ENCODE results near the gene USP28.

The USP28 gene

GRCh38 chr11:113876074-113876797 is 864 bp upstream of the USP28 start:
- DNase-seq = peak; percentile 24 to 79 (median 53)

GRCh38 chr11:113874581-113875233 is 665 bp downstream of the USP28 start:
- peak; percentile 32 to 79 (median 49) for DNase-seq

DNA sequence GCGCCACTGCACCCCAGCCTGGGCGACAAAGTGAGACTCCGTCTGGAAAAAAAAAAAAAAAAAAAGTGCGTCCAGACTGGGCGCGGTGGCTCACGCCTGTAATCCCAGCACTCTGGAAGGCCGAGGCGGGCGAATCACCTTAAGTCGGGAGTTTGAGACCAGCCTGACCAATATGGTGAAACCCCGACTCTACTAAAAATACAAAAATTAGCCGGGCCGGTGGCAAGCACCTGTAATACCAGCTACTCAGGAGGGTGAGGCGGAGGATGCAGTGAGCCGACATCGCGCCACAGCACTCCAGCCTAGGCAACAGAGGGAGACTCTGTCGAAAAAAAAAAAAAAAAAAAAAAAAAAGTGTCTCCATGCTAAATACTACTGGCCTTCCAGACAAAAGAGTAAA is 1.3 kb downstream of the USP28 start:
- DNase-seq = no peak

DNA sequence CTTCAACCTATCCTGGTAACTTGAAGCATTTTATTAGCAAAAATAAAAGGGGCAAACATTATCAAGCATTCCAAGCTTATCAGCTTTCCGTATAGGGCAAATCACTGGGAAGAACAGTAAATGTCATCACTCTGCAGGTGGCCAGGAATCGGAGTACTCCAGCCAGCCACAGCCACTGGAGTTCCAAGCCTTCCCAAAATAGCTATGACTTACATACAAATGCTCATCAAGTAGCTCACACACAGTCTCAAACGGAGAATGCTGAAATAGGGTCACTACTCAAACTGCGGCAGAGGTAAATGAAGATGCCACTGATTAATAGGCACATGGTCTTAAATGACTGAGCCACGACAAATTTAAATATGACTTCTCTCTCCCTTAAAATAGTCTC is 2.1 kb downstream of the USP28 start:
- no peak for DNase-seq

GRCh38 chr11:113871336-113871735 is 4.0 kb downstream of the USP28 start:
- DNase-seq = no peak

DNA sequence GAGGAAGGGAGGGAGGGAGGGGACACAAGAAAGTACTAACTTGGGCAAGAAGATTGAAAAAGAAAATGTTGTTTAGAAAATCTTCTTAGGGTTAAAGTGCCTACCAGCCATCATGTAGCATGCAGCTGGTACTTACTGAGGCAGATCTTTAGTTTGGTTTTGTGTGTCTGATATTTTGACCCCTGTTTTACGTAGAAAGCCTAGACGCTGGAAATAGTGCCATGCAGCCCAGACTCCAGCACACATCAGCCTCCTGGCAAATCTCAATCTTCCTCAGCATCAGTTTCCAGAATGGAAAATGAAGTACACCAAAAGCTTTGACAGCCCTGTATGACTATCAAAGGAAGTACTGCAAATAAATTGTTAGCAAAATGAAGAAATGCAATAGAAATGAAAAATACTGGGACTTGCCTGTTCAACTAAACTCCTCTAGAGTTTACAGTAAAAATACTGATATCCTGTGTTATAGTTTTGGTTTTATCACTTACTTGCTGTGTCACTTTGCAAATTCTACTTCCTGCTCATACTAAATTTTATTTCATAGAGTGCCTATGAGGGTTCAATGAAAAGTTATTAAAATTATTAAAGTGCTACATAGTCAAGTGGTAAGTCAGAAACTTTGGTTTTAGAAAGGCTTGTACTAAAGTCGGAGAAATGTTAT is 7.4 kb downstream of the USP28 start:
- no peak for DNase-seq

GRCh38 chr11:113865873-113866272 is 9.5 kb downstream of the USP28 start:
- no peak for DNase-seq

GRCh38 chr11:113864410-113864809 is 11.0 kb downstream of the USP28 start:
- DNase-seq = no peak

DNA sequence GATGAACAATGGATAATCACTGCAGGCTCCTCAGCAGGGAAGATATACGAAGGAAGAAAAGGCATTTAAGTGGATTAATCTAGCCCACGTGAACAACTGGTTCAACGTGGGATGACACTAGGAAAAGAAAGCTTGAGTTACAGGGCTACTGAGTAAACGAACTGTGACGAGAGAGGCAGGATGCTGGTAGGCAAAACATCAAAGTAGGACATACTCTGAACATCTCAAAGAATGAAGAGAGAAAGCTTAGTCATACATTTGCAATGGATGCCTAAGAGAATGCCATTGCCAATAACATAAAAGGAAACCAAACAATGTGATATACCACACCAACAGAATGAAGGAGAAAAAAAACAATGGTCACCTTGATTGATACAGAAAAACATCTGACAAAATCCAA is 12.9 kb downstream of the USP28 start:
- DNase-seq = peak in 1 of 3 experiments; percentile 25

DNA sequence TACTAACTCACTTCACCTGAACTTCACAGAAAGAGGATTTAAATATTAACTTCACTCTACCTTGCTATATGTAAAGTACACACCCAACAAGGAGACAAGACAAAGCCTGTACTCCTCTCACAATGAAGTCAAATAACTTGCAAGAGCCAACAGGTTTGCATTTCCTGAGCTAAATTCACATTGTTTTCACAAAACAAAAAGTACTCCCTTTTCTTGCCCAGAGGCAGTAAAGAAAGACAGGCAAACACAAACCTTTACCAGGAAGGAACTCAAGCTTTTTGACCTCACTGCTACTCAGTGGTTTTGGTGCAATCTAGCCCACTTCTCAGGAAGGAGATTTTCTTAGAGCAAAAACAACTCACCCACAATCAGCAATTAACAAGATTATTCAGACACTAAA is 15.7 kb downstream of the USP28 start:
- no peak for DNase-seq

DNA sequence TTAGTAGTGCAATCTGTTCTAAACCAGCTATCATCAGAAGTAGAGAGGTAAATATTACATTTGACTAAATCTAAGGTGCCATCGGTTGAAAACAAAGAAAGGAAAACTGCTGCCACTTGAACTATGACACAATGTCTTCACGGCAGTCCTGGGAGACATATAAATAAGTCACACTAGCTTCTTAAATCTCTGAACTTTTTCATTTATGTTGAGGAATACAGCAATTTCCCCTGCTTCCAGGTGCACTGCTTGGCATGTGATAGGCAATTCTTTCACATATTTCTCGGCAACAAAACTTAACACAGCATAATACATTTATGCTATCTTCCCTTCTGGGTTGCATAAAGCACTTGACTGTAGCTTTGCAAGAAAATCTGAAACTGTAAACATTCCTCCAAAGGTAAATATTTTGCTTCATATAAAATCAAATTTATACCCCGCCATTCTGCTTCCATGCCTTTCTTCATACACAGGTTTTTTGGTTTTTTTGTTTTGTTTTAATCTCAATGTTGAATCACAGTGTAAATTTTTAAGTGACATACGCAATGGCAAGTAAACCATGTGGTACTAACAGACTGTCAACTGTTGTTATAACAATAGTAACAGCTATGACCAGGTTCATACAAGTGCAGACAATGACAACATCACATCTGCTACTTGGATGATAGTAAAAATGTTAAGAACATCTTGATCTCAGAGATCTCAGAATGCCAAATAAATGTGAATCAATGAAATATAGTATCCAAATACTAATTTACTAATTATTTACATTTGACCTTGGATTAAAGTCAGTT is 18.2 kb downstream of the USP28 start:
- DNase-seq = no peak

DNA sequence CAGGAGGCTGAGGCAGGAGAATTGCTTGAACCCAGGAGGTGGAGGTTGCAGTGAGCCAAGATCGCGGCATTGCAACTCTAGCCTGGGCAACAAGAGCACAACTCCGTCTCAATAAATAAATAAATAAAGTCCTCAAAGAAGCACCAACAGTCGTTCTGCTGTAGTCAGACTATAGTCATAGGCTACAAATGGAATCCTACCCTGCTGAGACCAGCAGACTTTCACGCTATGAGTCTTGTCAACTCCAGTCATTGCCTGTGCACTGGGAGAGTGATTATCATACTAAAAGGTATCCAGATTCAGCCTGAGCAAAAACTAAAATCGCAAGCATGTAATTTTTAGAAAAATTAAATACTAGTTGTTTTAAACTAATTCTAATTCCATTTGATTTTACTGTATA is 19.6 kb downstream of the USP28 start:
- DNase-seq = no peak

DNA sequence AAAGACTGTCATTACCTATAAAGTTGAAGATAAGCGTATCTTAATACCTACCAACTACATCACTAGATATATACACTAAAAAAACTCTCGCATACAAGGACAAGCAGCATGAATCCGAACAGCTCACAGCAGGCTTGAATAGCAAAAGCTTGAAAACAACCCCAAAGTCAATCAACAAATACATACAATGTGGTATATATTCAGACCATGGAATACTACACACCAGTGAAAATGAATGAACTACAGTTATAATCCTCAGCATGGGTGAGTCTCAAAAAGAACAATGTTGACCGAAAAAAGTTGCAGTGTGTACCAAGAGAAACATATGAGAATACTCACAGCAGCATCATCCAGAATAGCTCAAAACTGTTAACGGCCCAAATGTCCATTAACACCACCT is 25.2 kb downstream of the USP28 start:
- no peak for DNase-seq

DNA sequence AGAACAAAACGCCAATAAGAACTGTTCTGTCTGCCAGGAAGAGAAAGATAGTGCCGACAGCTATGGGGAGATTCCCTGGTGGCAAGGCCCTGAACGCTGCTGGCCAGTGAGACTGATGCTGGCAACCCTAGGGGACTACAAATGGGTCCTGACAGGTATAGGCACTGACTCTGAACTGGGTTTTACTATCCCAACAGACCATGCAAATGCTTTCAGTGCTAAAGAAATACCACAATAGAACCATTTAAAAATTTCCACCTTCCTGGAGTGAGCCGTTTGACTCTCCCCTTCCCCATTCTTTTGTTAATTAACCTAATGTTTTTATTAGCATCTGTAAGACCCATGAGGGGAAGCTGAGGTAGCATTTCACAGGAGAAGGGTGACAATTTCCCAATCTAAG is 25.7 kb downstream of the USP28 start:
- no peak for DNase-seq

GRCh38 chr11:113847580-113847979 is 27.8 kb downstream of the USP28 start:
- no peak for DNase-seq

DNA sequence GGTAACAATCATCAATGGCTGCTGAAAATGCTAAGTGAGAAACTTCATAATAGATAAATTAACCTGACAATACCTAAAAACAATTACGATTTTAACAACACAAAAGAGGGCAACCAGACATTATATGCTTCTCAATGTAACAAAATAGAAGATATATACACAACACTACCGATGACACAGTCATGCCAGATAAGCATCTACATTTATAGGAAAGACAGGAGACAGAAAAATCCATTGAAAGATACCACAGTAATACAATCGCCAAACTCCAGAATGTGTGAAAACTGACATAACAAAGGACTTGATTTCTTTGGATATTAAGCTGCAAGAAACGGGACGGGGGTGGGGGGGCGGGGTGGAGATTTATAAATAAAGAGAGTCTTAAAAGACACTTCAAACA is 28.3 kb downstream of the USP28 start:
- no peak for DNase-seq

- DNase-seq = no peak
These were observed 33.7 kb downstream of the USP28 start for GRCh38 chr11:113841691-113842090.

GRCh38 chr11:113840932-113841664 is 34.3 kb downstream of the USP28 start:
- DNase-seq = no peak

GRCh38 chr11:113839842-113840241 is 35.5 kb downstream of the USP28 start:
- no peak for DNase-seq

- DNase-seq = no peak
These were observed 37.4 kb downstream of the USP28 start for GRCh38 chr11:113838005-113838404.

DNA sequence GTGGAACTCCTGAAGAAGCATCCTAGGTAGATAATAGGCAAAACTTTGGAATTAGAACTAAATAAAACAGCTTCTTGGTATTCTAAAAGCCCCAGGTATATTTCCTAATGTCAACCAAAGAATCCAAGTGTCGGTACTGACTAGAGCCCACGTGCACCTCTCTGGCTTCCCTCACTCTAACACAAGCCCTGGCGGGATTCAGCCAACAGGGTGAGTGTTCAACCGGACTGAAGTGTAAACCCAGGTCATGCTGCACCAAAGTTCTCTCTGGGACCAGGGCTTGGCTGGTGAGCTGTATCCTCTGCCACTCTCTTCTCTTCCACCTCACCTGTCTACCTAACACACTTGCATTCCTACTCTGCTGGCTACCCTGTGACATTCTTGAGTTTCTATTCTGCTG is 40.1 kb downstream of the USP28 start:
- DNase-seq = no peak

DNA sequence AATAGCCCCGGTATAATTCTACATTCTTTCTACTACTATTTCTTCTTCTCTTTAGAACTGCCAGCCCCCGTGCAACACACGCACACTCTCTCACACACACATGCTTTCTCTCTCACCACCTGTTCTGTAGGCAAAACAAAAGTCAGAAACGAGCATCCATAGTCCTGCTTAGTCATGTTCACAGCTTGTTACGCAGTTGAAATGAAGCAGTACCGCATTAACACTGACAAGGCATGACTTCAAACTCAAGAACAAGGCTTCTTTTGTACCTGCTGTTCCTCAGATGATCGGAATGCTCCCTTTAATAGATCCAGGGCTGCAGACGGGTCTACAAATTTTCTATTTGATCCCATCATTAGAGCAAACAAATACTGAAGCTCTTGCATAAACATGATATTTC is 42.2 kb downstream of the USP28 start:
- DNase-seq = no peak

GRCh38 chr11:113831314-113831713 is 44.1 kb downstream of the USP28 start:
- no peak for DNase-seq
